OCI-LY1 (cell line): ENCODE results near the gene SEPHS2.

Experiments
- EZH2 ChIP-seq: fragments of 200-600 bp; sonication (generic), shearing (Covaris generic); IDR thresholded peaks from 2 replicates; pipeline ENCODE4 v1.8.0; 2017; ENCODE audit warnings: borderline replicate concordance, mixed run types, mild to moderate bottlenecking, antibody characterized with exemption, low read length, moderate library complexity, mixed read lengths
- TF ChIP-seq, protein P1 (sequence below): fragments of 200-600 bp; sonication (generic), shearing (Covaris generic); IDR thresholded peaks from 2 replicates; pipeline ENCODE4 v1.5.1; 2017; ENCODE audit warnings: mild to moderate bottlenecking, antibody characterized with exemption, low read length, moderate library complexity, mixed read lengths

- TF ChIP-seq, protein P1, sequence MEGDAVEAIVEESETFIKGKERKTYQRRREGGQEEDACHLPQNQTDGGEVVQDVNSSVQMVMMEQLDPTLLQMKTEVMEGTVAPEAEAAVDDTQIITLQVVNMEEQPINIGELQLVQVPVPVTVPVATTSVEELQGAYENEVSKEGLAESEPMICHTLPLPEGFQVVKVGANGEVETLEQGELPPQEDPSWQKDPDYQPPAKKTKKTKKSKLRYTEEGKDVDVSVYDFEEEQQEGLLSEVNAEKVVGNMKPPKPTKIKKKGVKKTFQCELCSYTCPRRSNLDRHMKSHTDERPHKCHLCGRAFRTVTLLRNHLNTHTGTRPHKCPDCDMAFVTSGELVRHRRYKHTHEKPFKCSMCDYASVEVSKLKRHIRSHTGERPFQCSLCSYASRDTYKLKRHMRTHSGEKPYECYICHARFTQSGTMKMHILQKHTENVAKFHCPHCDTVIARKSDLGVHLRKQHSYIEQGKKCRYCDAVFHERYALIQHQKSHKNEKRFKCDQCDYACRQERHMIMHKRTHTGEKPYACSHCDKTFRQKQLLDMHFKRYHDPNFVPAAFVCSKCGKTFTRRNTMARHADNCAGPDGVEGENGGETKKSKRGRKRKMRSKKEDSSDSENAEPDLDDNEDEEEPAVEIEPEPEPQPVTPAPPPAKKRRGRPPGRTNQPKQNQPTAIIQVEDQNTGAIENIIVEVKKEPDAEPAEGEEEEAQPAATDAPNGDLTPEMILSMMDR, result no peak
- no peak for TF ChIP-seq EZH2
Observed at GRCh38 chr16:30447512-30448226, 2.0 kb upstream of the SEPHS2 start.
